SK-N-SH treated with all-trans-retinoic acid at 6 μM for 48 hours (cell line): ENCODE results near the gene CHST13.
A peak's percentile ranks its signal among the peaks of the same experiment; 100 is the strongest.

Source experiments
- ATAC-seq: fragments of 200-7000 bp; cut with Tn5 transposase; 3 replicates; pipeline ENCODE4 v1.9.1; 2020; ENCODE audit warnings: mild to moderate bottlenecking, moderate library complexity
- BACH2 ChIP-seq: fragments of 250-450 bp; sonication (Bioruptor Pico); IDR thresholded peaks from 2 replicates; pipeline ENCODE4 v1.9.0; 2021; ENCODE audit warnings: mild to moderate bottlenecking, borderline replicate concordance
- CREB5 ChIP-seq: fragments of 250-450 bp; sonication (Bioruptor Pico); IDR thresholded peaks from 2 replicates; pipeline ENCODE4 v1.5.1; 2020; ENCODE audit warnings: low read depth, mild to moderate bottlenecking, moderate library complexity
- CSDC2 ChIP-seq: fragments of 250-450 bp; sonication (Bioruptor Pico); IDR thresholded peaks from 2 replicates; pipeline ENCODE4 v1.5.0; 2020; ENCODE audit warnings: mild to moderate bottlenecking, moderate library complexity
- ESRRG ChIP-seq: fragments of 250-450 bp; sonication (Bioruptor Pico); IDR thresholded peaks from 2 replicates; pipeline ENCODE4 v1.6.1; 2021; ENCODE audit warnings: mild to moderate bottlenecking
- GLIS3 ChIP-seq: fragments of 250-450 bp; sonication (Bioruptor Pico); IDR thresholded peaks from 2 replicates; pipeline ENCODE4 v1.5.0; 2020; ENCODE audit warnings: mild to moderate bottlenecking, moderate library complexity
- ISL1 ChIP-seq: fragments of 250-450 bp; sonication (Bioruptor Pico); IDR thresholded peaks from 2 replicates; pipeline ENCODE4 v2.1.2; 2022; ENCODE audit warnings: mild to moderate bottlenecking, moderate library complexity
- PATZ1 ChIP-seq: fragments of 250-450 bp; sonication (Bioruptor Pico); IDR thresholded peaks from 2 replicates; pipeline ENCODE4 v1.8.0; 2020; ENCODE audit warnings: mild to moderate bottlenecking, moderate library complexity, borderline replicate concordance
- PPARA ChIP-seq: fragments of 250-450 bp; sonication (Bioruptor Pico); IDR thresholded peaks from 2 replicates; pipeline ENCODE4 v1.5.0; 2020; ENCODE audit warnings: mild to moderate bottlenecking, borderline replicate concordance
- SNAI2 ChIP-seq: fragments of 250-450 bp; sonication (Bioruptor Pico); IDR thresholded peaks from 2 replicates; pipeline ENCODE4 v1.5.0; 2020; ENCODE audit warnings: mild to moderate bottlenecking, moderate library complexity
- TCF4 ChIP-seq: fragments of 250-450 bp; sonication (Bioruptor Pico); IDR thresholded peaks from 2 replicates; pipeline ENCODE4 v1.8.0; 2021; ENCODE audit warnings: mild to moderate bottlenecking, moderate library complexity, borderline replicate concordance
- TOX ChIP-seq: fragments of 250-450 bp; sonication (Bioruptor Pico); IDR thresholded peaks from 2 replicates; pipeline ENCODE4 v1.8.0; 2021; ENCODE audit warnings: mild to moderate bottlenecking, moderate library complexity, borderline replicate concordance
- TSHZ2 ChIP-seq: fragments of 250-450 bp; sonication (Bioruptor Pico); IDR thresholded peaks from 2 replicates; pipeline ENCODE4 v1.5.0; 2020; ENCODE audit warnings: mild to moderate bottlenecking, moderate library complexity
- ZC3H10 ChIP-seq: fragments of 250-450 bp; sonication (Bioruptor Pico); IDR thresholded peaks from 2 replicates; pipeline ENCODE4 v1.5.1; 2021; ENCODE audit warnings: mild to moderate bottlenecking, moderate library complexity
- ZFP3 ChIP-seq: fragments of 250-450 bp; sonication (Bioruptor Pico); IDR thresholded peaks from 2 replicates; pipeline ENCODE4 v1.5.0; 2020; ENCODE audit warnings: mild to moderate bottlenecking, moderate library complexity
- ZFP30 ChIP-seq: fragments of 450-650 bp; formaldehyde crosslinking; IDR thresholded peaks from 2 replicates; pipeline ENCODE4 v1.5.0; 2022; ENCODE audit warnings: mild to moderate bottlenecking, moderate library complexity
- ZNF565 ChIP-seq: fragments of 450-650 bp; formaldehyde crosslinking; conservative IDR thresholded peaks from 2 replicates; pipeline ENCODE4 v1.5.0; 2020; ENCODE audit warnings: low read depth, mild to moderate bottlenecking, moderate library complexity

Gene CHST13

GRCh38 chr3:126479642-126480041, 44.3 kb upstream of the CHST13 start (continued):
- TF ChIP-seq CREB5 (CRISPR knock-in tag): no peak
- no peak for TF ChIP-seq SNAI2 (CRISPR knock-in tag)

GRCh38 chr3:126480206-126480605, 43.7 kb upstream of the CHST13 start:
- ATAC-seq: no peak
- no peak for TF ChIP-seq PPARA (CRISPR knock-in tag)
- no peak for TF ChIP-seq GLIS3
- no peak for TF ChIP-seq PATZ1 (CRISPR knock-in tag)
- TF ChIP-seq ZC3H10 (CRISPR knock-in tag): no peak
- no peak for TF ChIP-seq TSHZ2 (CRISPR knock-in tag)
- no peak for TF ChIP-seq ZFP3
- no peak for TF ChIP-seq CREB5 (CRISPR knock-in tag)

- TF ChIP-seq ISL1 (CRISPR knock-in tag) (no peak), TCF4 (CRISPR knock-in tag) (no peak), ZFP3 (no peak), ZNF565 (CRISPR knock-in tag) (no peak), TSHZ2 (CRISPR knock-in tag) (no peak), TOX (no peak), ESRRG (CRISPR knock-in tag) (no peak), ZFP30 (CRISPR knock-in tag) (no peak), BACH2 (CRISPR knock-in tag) (no peak)
- no peak for ATAC-seq
Observed at GRCh38 chr3:126480861-126481260, 43.1 kb upstream of the CHST13 start.

GRCh38 chr3:126481808-126482502, 42.0 kb upstream of the CHST13 start:
- TF ChIP-seq CSDC2 (CRISPR knock-in tag): no peak
- TF ChIP-seq ZC3H10 (CRISPR knock-in tag): no peak
- TF ChIP-seq BACH2 (CRISPR knock-in tag): no peak

More at GRCh38 chr3:126481808-126482502, 42.0 kb upstream of the CHST13 start:
- peak; percentile 61 for ATAC-seq
